CD4-positive, alpha-beta T cell (primary cell): ENCODE measurements around the gene SPATA21. TPM values are rescaled to one million over a fixed set of nuclear protein-coding genes. Genes with fewer than 3 reads are reported as not detected.

Experiments used
- ATAC-seq: fragments of 200-7000 bp; cut with Tn5 transposase; one replicate; pipeline ENCODE4 v1.10.0; 2022; ENCODE audit warnings: mild to moderate bottlenecking; ENCODE audit not compliant: poor library complexity
- CTCF ChIA-PET: fragments of 350-600 bp; sonication (Branson Sonifier 250); formaldehyde crosslinking; loops from one replicate; lab custom pipeline; 2021; ENCODE audit warnings: antibody characterized with exemption, inconsistent platforms; lab: Charles Lee
- POLR2A ChIA-PET: fragments of 350-600 bp; sonication (Branson Sonifier 250); formaldehyde crosslinking; loops from one replicate; lab custom pipeline; 2021; ENCODE audit warnings: antibody characterized with exemption, inconsistent platforms; lab: Charles Lee
- DNase-seq, 14 experiments: peaks; one replicate each; pipeline ENCODE4 v3.0.0-alpha.2; 2013 to 2020; ENCODE audit warnings: mixed read lengths in 2 of 14
- H3K27ac ChIP-seq, 2 donors: one replicate each; pipeline versions ENCODE4 v1.5.1 to v1.7.0; 2013; ENCODE audit warnings: low read length in 2 of 2, low read depth in 1 of 2, mild to moderate bottlenecking in 1 of 2
- H3K27me3 ChIP-seq, 2 experiments: 1 replicate in 1 of 2; 2 replicates in 1 of 2; pipeline versions ENCODE4 v1.6.1 to v1.7.0; 2013; ENCODE audit warnings: low read length in 2 of 2, control low read depth in 1 of 2, mild to moderate bottlenecking in 1 of 2, moderate library complexity in 1 of 2; ENCODE audit not compliant: insufficient read depth in 2 of 2, control insufficient read depth in 1 of 2
- H3K36me3 ChIP-seq: one replicate; pipeline ENCODE4 v1.6.1; 2013; ENCODE audit warnings: low read length, control low read depth; ENCODE audit not compliant: insufficient read depth
- H3K4me1 ChIP-seq: one replicate; pipeline ENCODE4 v1.6.1; 2013; ENCODE audit warnings: low read length, control low read depth; ENCODE audit not compliant: insufficient read depth
- H3K4me3 ChIP-seq: one replicate; pipeline ENCODE4 v1.5.1; 2013; ENCODE audit warnings: mild to moderate bottlenecking, low read length, moderate library complexity
- H3K9me3 ChIP-seq, 2 experiments: 1 replicate in 1 of 2; 2 replicates in 1 of 2; pipeline versions ENCODE4 v1.6.1 to v1.7.0; 2013; ENCODE audit warnings: low read length in 2 of 2, mild to moderate bottlenecking in 2 of 2, control low read depth in 1 of 2, moderate library complexity in 1 of 2; ENCODE audit not compliant: control insufficient read depth in 1 of 2, insufficient read depth in 1 of 2
- H3K27ac Mint-ChIP-seq: one replicate; pipeline ENCODE4 v1.8.0; 2020; ENCODE audit warnings: mixed read lengths
- H3K27me3 Mint-ChIP-seq: one replicate; pipeline ENCODE4 v1.8.0; 2021; ENCODE audit warnings: mixed read lengths
- H3K36me3 Mint-ChIP-seq: one replicate; pipeline ENCODE4 v1.8.0; 2021; ENCODE audit warnings: low read depth, mixed read lengths
- H3K4me1 Mint-ChIP-seq: one replicate; pipeline ENCODE4 v1.8.0; 2021; ENCODE audit warnings: low read depth, mixed read lengths
- H3K4me3 Mint-ChIP-seq: one replicate; pipeline ENCODE4 v1.8.0; 2020; ENCODE audit warnings: mild to moderate bottlenecking, mixed read lengths
- H3K9me3 Mint-ChIP-seq: one replicate; pipeline ENCODE4 v1.8.0; 2020; ENCODE audit warnings: mixed read lengths
- intact Hi-C, 2 experiments: fragments of 100-400 bp; cut with DNase I in 1 of 2; cut with micrococcal nuclease in 1 of 2; formaldehyde crosslinking; loops; one replicate each; pipeline versions ENCODE4 v1.15.1 to v1.9.0; 2023 to 2025; cut with DNase I, micrococcal nuclease
- total RNA-seq, 174 experiments: library from RNA in 2 of 174; stranded (reverse) in 2 of 174; gene quantifications; one replicate each; pipeline ENCODE4 v1.2.3 and lab custom pipeline; 2021 to 2026
- TF ChIP-seq, protein P1 (sequence below): fragments of 200-600 bp; IDR thresholded peaks from one replicate; pipeline ENCODE4 v1.8.0; 2022; ENCODE audit warnings: antibody characterized with exemption, mild to moderate bottlenecking

SPATA21 gene
- total RNA-seq, 2 experiments from 2014 or later: not detected

DNA sequence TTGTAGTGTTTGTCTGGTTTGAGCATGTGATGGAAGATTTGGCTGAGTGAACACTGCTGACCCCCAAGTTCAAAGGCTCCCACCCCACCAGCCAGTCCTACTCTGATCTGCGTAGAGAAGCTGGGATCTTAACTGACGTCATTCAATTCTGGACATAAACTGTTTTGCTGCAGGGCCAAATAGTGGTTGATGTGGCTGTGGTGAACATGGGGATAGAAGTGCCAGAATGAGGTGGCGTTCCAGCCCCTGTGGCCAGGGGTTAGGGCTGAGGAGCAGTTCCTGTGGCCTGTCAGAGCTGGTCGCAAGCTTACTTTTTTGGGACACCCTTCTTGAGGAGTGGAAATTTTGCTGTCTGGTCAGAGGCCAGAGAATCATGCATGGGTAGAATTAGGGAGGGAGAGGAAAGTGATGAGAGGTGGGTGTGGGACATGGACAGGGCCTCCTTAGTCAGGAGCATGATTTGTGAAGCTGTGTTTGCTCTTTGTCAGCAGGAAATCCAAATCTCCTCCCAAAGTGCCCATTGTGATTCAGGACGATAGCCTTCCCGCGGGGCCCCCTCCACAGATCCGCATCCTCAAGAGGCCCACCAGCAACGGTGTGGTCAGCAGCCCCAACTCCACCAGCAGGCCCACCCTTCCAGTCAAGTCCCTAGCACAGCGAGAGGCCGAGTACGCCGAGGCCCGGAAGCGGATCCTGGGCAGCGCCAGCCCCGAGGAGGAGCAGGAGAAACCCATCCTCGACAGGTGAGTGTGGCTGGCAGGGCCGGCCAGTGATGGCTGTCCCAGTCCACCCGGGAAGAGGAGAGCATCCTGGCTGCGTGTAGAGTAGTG lies 44.3 kb downstream of the SPATA21 start:
- intact Hi-C loops: no loop called here

DNA sequence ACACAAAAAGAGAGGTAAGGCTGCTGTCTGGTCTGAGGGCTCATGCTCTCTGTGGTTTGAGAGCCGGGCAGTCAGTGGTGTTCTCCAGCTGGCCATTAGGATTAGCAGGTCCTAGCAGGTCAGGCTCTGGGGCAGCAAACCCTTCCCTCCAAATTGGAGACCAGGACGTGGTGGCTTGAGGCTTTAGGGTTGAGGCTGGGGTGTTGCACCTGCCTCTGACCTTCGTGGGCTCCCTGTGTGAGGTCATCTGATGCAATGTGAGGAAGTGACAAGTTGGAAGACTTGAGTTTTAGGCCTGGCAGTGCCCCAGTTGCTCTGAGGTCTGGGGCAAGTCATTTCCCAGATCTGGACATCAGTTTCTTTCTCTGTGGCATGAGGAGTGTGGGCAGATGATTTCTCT lies 45.8 kb downstream of the SPATA21 start:
- no peaks in the 10 kb centered on the region for H3K27me3 ChIP-seq
- H3K4me1 Mint-ChIP-seq: peaks cover 45% of the 10 kb centered on the region
- H3K4me3 ChIP-seq: no peak overlapping the region
- peaks cover 54% of the 10 kb centered on the region for H3K36me3 ChIP-seq
- no peak for DNase-seq
- no peak for ATAC-seq
- H3K9me3 ChIP-seq: no peaks in the 10 kb centered on the region
- no peaks in the 10 kb centered on the region for H3K27me3 Mint-ChIP-seq
- ChIA-PET CTCF (no interaction called here), POLR2A (interaction anchor here (1.0 kb wide), 1 partner anchor 11 kb away, joined by 6 read pairs; no protein-coding TSS in a partner anchor)
- peak overlapping the region; percentile 60 for H3K27ac Mint-ChIP-seq
- intact Hi-C loops: no loop called here
- TF ChIP-seq, protein P1, sequence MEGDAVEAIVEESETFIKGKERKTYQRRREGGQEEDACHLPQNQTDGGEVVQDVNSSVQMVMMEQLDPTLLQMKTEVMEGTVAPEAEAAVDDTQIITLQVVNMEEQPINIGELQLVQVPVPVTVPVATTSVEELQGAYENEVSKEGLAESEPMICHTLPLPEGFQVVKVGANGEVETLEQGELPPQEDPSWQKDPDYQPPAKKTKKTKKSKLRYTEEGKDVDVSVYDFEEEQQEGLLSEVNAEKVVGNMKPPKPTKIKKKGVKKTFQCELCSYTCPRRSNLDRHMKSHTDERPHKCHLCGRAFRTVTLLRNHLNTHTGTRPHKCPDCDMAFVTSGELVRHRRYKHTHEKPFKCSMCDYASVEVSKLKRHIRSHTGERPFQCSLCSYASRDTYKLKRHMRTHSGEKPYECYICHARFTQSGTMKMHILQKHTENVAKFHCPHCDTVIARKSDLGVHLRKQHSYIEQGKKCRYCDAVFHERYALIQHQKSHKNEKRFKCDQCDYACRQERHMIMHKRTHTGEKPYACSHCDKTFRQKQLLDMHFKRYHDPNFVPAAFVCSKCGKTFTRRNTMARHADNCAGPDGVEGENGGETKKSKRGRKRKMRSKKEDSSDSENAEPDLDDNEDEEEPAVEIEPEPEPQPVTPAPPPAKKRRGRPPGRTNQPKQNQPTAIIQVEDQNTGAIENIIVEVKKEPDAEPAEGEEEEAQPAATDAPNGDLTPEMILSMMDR: no peak
- H3K9me3 Mint-ChIP-seq: no peaks in the 10 kb centered on the region
- no peak overlapping the region for H3K27ac ChIP-seq
- no peak overlapping the region for H3K4me3 Mint-ChIP-seq
- H3K36me3 Mint-ChIP-seq: peaks cover 60% of the 10 kb centered on the region
- H3K4me1 ChIP-seq: peaks cover 56% of the 10 kb centered on the region

More for the DNA sequence above, 44.3 kb downstream of the SPATA21 start:
- TF ChIP-seq, protein P1: no peak
- H3K27ac ChIP-seq: no peak overlapping the region
- no peak for DNase-seq
- no peaks in the 10 kb centered on the region for H3K27me3 ChIP-seq
- ChIA-PET POLR2A (interaction anchor here (1.3 kb wide), 1 partner anchor 14 kb away, joined by 3 read pairs; no protein-coding TSS in a partner anchor), CTCF (no interaction called here)
- ATAC-seq: no peak
- no peaks in the 10 kb centered on the region for H3K9me3 ChIP-seq
- H3K4me1 Mint-ChIP-seq: peaks cover 31% of the 10 kb centered on the region
- H3K36me3 ChIP-seq: peaks cover 67% of the 10 kb centered on the region
- peaks cover 74% of the 10 kb centered on the region for H3K36me3 Mint-ChIP-seq
- no peaks in the 10 kb centered on the region for H3K27me3 Mint-ChIP-seq
- H3K27ac Mint-ChIP-seq: peak overlapping the region; percentile 60
- peaks cover 41% of the 10 kb centered on the region for H3K4me1 ChIP-seq
- no peaks in the 10 kb centered on the region for H3K9me3 Mint-ChIP-seq
- H3K4me3 Mint-ChIP-seq: no peak overlapping the region
- H3K4me3 ChIP-seq: no peak overlapping the region

DNA sequence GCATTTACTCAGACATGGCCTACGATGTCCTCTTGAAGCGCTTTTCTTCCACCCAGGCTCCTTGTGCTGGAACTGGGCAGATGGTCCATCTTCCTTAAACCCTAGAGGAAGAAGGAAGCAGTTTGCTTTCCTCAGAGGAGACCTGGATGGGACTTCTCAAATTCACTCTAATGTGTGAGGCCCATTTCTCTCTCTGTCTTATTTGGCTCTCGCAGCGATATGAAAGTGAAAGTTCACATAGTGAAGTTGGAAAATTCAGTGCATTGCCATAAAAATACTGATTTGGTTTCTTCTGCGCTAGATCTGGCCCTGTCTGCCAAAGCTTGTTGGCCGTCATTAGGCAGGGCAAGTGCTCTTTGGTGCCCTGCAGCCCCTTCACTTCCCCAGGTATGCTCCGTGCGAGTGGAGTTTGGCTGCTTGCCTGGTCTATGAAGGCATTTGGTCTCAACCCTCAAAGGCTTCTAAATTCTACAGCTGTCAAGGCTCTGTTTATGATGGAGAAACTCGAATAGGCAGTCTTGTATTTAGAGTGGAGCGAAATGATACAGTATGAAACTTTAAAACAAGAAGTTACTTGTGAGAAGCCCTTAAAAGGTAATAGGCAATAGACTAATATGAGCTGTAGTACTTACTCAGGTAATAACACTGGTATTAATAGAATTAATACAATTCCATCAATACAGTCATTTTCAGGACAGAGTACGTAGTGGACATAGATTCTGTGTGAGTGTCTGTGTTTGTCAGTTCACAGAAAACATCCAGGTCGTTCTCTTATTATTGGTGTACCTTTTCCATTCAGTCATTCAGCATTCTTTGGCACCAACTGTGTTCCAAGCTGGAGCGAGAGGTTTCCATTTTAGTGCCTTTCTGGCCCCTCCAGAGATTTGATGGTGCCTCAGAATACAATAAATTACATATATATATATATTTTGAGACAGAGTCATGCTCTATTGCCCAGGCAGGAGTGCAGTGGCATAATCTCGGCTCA lies 49.7 kb downstream of the SPATA21 start:
- ChIA-PET POLR2A (interaction anchor here (0.7 to 4.4 kb wide), 3 partner anchors 20 to 35 kb away, joined by 3 to 24 read pairs (median 5); partner anchors contain the start of genes FBXO42 and SZRD1), CTCF (interaction anchor here (0.6 to 0.9 kb wide), 2 partner anchors 13 to 328 kb away, joined by 3 read pairs; no protein-coding TSS in a partner anchor)
- DNase-seq: peak in 2 of 14 experiments; percentile 28 to 29
- peak; percentile 29 for ATAC-seq
- peak overlapping the region; percentile 35 for H3K4me3 ChIP-seq
- H3K36me3 Mint-ChIP-seq: peaks cover 34% of the 10 kb centered on the region
- H3K27ac Mint-ChIP-seq: peak overlapping the region; percentile 82
- intact Hi-C loops: no loop called here
- peak overlapping the region; percentile 28 to 48 for H3K27ac ChIP-seq
- TF ChIP-seq, protein P1: no peak
- no peaks in the 10 kb centered on the region for H3K27me3 Mint-ChIP-seq
- peaks cover 85% of the 10 kb centered on the region for H3K4me1 ChIP-seq
- H3K36me3 ChIP-seq: peaks cover 22% of the 10 kb centered on the region
- H3K9me3 ChIP-seq: no peaks in the 10 kb centered on the region
- no peaks in the 10 kb centered on the region for H3K27me3 ChIP-seq
- H3K4me1 Mint-ChIP-seq: peaks cover 72% of the 10 kb centered on the region
- H3K9me3 Mint-ChIP-seq: no peaks in the 10 kb centered on the region
- peak overlapping the region; percentile 78 for H3K4me3 Mint-ChIP-seq
